Measurements from ENCODE around the gene ETV3L.

The ETV3L gene

GRCh38 chr1:157132111-157132510 is 32.5 kb upstream of the ETV3L start:
- DNase-seq (ENCODE audit: low read depth): no peak

DNA sequence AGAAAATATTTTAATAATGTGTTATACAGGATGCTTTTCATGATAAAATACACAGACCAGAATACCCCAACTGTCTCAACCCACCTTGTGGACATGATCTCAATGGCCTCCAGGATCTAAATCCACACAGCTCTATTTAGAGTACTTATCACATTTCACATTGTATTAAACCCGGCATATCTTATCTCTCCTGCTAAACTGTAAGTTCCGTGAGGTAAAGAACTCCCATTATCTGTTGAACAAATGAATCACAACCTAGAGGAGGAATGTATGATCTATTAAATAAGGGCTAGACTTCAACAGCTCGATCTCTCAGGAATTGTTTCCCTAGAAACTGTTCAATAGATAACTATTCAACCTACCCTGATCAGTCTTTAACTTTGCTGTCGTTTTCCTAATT is 31.7 kb upstream of the ETV3L start:
- DNase-seq (ENCODE audit: low read depth): no peak

GRCh38 chr1:157124855-157125254 is 25.2 kb upstream of the ETV3L start:
- DNase-seq (ENCODE audit: low read depth): no peak

GRCh38 chr1:157119448-157119847 is 19.8 kb upstream of the ETV3L start:
- DNase-seq (ENCODE audit: low read depth): no peak

- DNase-seq (ENCODE audit: low read depth): no peak
Observed at GRCh38 chr1:157119008-157119407, 19.4 kb upstream of the ETV3L start.

DNA sequence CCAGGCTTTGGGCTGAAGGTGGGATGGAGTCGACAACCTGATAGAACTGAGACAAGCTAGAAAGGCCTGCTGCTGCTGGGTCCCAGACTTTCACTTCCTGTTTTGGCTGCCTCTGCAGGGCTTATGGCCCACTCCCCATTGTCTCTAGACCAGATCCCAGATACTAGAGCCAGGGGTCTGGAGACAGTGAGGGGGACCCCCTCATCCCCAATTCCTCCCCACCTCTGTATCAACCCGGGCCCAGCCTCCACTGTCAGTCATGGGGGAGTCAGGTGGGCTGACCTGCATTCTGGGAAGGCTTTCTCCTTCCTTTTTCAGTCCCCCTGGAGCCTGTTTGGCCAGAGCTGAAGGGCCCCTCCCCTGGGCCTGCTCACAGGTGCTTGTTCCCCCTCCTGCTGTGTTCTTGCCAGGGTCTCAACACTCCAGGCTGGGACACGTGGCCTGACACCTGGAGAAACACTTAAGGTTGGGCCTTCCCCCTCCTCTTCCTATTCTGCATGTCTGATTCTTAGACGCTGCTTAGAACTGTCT is 18.0 kb upstream of the ETV3L start:
- DNase-seq (ENCODE audit: low read depth): no peak

DNA sequence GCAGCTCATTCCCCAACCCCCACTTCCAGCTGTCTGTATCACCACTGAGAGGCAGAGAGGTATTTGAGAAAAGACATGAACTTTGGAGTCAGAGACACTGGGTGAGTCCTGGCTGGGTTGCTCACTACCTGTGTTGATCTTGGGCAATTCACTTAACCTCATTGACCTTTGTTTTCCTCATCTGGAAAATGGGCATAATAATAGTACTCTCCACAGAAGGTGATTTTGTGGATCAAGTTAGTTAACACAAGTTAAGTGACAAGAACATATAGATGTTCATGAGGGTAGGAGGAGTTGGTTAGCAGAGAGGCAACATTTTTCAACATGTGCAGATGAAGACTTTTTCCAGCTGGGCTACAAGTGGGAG is 17.1 kb upstream of the ETV3L start:
- no peak for DNase-seq (ENCODE audit: low read depth)

DNA sequence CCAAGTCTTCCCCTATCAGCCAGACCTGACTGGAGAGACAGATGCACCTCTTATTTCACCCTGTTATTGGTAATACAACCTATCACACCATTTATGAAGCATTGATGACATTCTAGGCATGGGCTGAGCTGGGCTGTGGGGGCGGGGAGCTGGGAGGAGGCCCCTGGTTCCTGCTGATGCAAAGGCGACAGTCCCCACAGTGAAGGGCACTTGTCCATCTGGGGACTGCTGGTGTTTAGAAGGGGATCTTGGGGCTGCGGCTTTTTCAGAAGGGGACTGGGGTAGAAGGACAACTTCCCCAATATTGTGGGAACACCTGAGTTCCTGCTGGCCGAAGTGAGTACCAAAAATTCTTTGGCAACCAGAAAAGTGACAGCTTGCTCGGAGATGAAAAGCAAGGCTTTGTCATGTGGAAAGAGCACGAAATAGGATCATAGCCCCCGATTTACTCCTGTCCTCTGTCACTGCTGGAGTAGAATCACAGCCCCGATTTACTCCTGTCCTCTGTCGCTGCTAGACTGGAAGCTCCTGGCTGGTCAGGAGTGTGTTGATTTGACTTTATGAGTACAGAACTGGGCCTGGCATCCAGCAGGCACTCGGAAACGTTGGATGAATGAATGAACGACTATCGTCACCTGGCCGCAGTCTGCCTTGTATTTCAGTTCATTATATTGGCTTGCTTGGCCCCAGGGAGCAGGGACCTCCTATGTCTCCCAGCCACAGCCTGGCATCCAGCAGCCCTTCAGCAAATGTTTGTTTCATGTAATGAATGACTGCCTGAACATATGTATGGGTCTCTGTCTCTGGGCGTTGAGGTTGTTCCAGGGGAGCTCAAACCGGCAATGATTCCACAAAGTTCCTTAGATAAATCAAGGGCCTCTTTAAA is 16.5 kb upstream of the ETV3L start:
- no peak for DNase-seq (ENCODE audit: low read depth)

- DNase-seq (ENCODE audit: low read depth): no peak
Observed at GRCh38 chr1:157115429-157115838, 15.8 kb upstream of the ETV3L start.

DNA sequence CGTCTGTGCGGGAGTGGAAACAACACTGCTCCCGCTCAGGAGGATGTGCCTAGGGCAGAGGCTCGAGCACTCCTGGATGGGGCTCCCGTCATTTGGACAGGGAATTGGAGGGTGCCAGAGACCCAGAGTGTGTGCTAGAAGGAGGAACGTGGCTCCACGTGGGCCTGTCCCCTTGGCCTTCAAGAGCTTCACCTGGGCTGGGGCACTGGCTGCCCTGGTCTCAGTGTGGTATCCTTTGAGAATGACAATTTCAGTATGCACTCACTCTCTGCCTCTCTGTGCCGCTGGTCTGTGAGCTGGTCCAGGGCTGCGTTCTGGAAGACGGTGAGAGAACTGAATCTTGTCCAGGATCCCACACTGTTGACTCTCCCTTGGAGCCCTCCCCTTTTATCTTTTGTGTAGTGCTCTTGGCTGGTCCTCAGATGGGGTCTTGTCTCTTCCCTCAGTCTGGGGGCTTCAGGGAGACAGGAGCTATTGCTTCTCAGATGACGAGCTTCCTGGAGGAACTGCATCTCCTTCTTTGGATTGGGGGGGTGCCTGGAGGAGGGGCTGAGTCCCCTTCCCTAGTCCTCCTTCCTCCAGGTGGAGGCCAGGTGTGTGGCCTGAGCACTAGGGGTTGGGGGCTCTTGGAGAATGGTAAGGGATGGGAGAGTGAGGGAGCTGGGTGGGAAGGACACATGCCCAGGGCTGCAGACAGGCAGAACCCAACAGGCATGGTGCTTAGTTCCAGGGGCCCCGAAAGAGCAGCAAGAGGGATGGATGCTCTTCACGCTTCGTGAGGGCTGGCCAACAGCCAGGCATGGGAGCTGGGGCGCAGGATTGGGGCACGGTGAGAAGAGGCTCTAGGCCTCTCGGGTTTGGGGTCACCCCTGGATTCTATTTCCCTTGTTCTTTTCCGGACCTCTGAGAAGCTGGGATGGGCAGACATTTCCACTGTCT is 14.8 kb upstream of the ETV3L start:
- DNase-seq (ENCODE audit: low read depth): no peak

- no peak for DNase-seq (ENCODE audit: low read depth)
Observed at GRCh38 chr1:157113631-157114030, 14.0 kb upstream of the ETV3L start.

- DNase-seq (ENCODE audit: low read depth): no peak
Observed at GRCh38 chr1:157113106-157113505, 13.5 kb upstream of the ETV3L start.

- no peak for DNase-seq (ENCODE audit: low read depth)
Observed at GRCh38 chr1:157112186-157112867, 12.7 kb upstream of the ETV3L start.

- DNase-seq (ENCODE audit: low read depth): no peak
Observed at GRCh38 chr1:157111396-157112165, 12.0 kb upstream of the ETV3L start.

DNA sequence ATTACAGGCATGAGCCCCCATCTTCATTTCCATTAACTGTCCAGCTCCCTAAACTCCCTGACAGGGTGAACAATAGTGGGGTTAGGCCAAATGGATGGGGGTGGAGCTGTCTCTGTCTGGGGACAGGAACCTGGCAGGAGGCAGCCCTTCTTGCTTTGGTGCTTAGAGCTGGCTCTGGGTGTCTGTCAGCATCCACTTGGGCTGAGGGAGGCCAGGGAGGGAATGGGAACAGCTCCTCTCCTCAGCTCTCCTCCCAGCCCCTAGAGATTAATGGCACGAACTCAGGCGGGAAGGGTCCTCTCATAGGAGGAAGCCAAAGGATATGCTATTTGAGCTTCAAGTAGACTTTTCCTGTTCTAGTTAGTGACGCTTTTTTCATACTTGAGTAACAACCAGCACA is 11.1 kb upstream of the ETV3L start:
- DNase-seq (ENCODE audit: low read depth): no peak

- DNase-seq (ENCODE audit: low read depth): no peak
Observed at GRCh38 chr1:157110003-157110402, 10.4 kb upstream of the ETV3L start.

GRCh38 chr1:157108448-157108847 is 8.8 kb upstream of the ETV3L start:
- no peak for DNase-seq (ENCODE audit: low read depth)

- DNase-seq (ENCODE audit: low read depth): no peak
Observed at GRCh38 chr1:157107702-157108101, 8.1 kb upstream of the ETV3L start.

DNA sequence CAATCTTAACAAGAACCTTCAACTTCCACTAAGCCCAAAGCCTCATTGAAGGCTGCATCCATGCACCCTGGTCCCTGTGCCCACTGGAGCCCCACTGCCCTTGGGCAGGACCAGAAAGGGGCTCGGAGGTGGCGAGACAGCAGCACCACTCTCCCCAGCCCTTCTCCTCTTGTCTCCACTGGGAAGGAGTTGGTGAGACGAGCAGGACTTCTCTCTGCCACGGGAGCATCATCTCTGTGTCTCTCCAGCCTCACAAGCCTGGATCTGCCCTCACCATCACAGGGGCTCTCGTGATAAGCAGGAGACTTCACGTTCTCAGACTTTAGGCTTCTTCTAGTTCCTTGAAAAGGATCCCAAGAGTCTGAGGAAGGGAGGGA is 7.2 kb upstream of the ETV3L start:
- no peak for DNase-seq (ENCODE audit: low read depth)

- DNase-seq (ENCODE audit: low read depth): peak; percentile 92
Observed at GRCh38 chr1:157105988-157106812, 6.6 kb upstream of the ETV3L start.

Data from EH (cell line).